Measurements from ENCODE around the gene EHD1. TPM values are rescaled to one million over a fixed set of nuclear protein-coding genes. Genes with fewer than 3 reads are reported as not detected.

Gene EHD1
- total and polyA plus RNA-seq, 2 of the 8 experiments (the other 6 are each of a cell fraction or from before 2014, with no cell fraction given): 31.5 to 42.9 TPM

GRCh38 chr11:64919627-64920026, 41.2 kb upstream of the EHD1 start:
- POLR2A ChIA-PET (ENCODE audit: partially characterized antibody): interaction anchor here (0.6 to 0.9 kb wide), 2 partner anchors 11 to 42 kb away, joined by 3 to 4 read pairs; no protein-coding TSS in a partner anchor
- H3K4me1 ChIP-seq (replicated peaks in 1 of 4; ENCODE audit: control insufficient read depth in 3 of 4, insufficient read depth in 4 of 4, low read length in 3 of 4): peaks cover 0 to 17% (median 8%) of the 10 kb centered on the region in 4 experiments; a peak in 6 of 7 replicates
- H3K4me3 ChIP-seq (ENCODE audit: extremely low read depth in 1 of 4, insufficient read depth in 2 of 4, low read depth in 3 of 4, low read length in 4 of 4): no peak overlapping the region
- FAIRE-seq: no peak
- no peak overlapping the region for H4K91ac ChIP-seq (replicated peaks; ENCODE audit: insufficient read length, low read length)
- no peak overlapping the region for H3K4ac ChIP-seq (replicated peaks; ENCODE audit: insufficient read length, low read depth, low read length)
- H3K4me2 ChIP-seq (ENCODE audit: insufficient read depth in 1 of 2, low read depth in 2 of 2, low read length in 2 of 2): no peak overlapping the region
- H2BK15ac ChIP-seq (ENCODE audit: low read length): no peak overlapping the region
- no peak overlapping the region for H2BK5ac ChIP-seq (ENCODE audit: low read depth, low read length)
- H4K8ac ChIP-seq (ENCODE audit: extremely low read depth, insufficient read depth, low read length): no peak overlapping the region
- no peaks in the 10 kb centered on the region for H4K20me1 ChIP-seq (replicated peaks in 1 of 2; ENCODE audit: control insufficient read depth in 1 of 2, insufficient read depth in 2 of 2, low read length in 2 of 2)
- WGBS, 2 experiments (ENCODE audit: extremely low coverage in 1 of 2, insufficient coverage in 1 of 2, insufficient read length in 1 of 2, insufficient replicate concordance in 2 of 2, low coverage in 1 of 2, low lambda C conversion rate in 2 of 2, missing lambda C conversion rate in 1 of 2): 91% methylated on average over 8 of the region's 8 CpGs; no CpG with 5 or more reads in 1 of the 2 experiments
- no peak overlapping the region for H3K27ac ChIP-seq (ENCODE audit: low read depth, low read length)
- H3K79me2 ChIP-seq (ENCODE audit: control insufficient read depth in 1 of 2, insufficient read depth in 2 of 2, low read length in 2 of 2): no peaks in the 10 kb centered on the region
- no peak overlapping the region for H2AK5ac ChIP-seq (ENCODE audit: low read depth, low read length)
- no peak overlapping the region for H3K18ac ChIP-seq (ENCODE audit: extremely low read depth, low read length)
- no peak overlapping the region for H2BK120ac ChIP-seq (replicated peaks; ENCODE audit: low read depth, low read length)
- no peak overlapping the region for H3K9ac ChIP-seq (replicated peaks in 1 of 4; ENCODE audit: extremely low read depth in 1 of 4, low read depth in 3 of 4, low read length in 3 of 4)
- no peak overlapping the region for H3K23ac ChIP-seq (ENCODE audit: insufficient read length)
- H2BK20ac ChIP-seq (ENCODE audit: low read length): no peak overlapping the region
- H3K36me3 ChIP-seq (ENCODE audit: control insufficient read depth in 2 of 4, insufficient read depth in 4 of 4, low read length in 3 of 4): no peaks in the 10 kb centered on the region
- DNase-seq (ENCODE audit: low read depth in 1 of 2, low spot score in 2 of 2): no peak
- H2BK12ac ChIP-seq (ENCODE audit: low read depth, low read length): no peak overlapping the region
- H3K27me3 ChIP-seq (replicated peaks in 1 of 4; ENCODE audit: control insufficient read depth in 3 of 4, extremely low read depth in 1 of 4, insufficient read depth in 3 of 4, low read length in 3 of 4): no peaks in the 10 kb centered on the region
- H3K79me1 ChIP-seq (ENCODE audit: low read depth, low read length): 0 out of 2 replicates have a peak, but pooled peaks cover 3% of the 10 kb centered on the region
- no peak overlapping the region for H3K14ac ChIP-seq (ENCODE audit: insufficient read length)
- no peak overlapping the region for H4K5ac ChIP-seq (ENCODE audit: insufficient read length, low read depth, low read length)
- H2AFZ ChIP-seq (ENCODE audit: low read length): no peak overlapping the region
- H3K56ac ChIP-seq (replicated peaks; ENCODE audit: insufficient read length, low read depth, low read length): no peak overlapping the region
- H3K23me2 ChIP-seq (ENCODE audit: low read depth, low read length): peaks cover 17% of the 10 kb centered on the region
- H3K9me3 ChIP-seq (ENCODE audit: insufficient read depth in 2 of 2, low read depth in 1 of 2, low read length in 1 of 2): no peaks in the 10 kb centered on the region
- CTCF ChIA-PET (ENCODE audit: partially characterized antibody): interaction anchor here (0.6 to 6.1 kb wide), 10 partner anchors 9 to 259 kb away, joined by 3 to 37 read pairs (median 4); partner anchors contain the start of gene BATF2
- TF ChIP-seq RXRA (IDR thresholded peaks at IDR 0.05; ENCODE audit: insufficient read depth, low read depth, low read length): no peak
- TF ChIP-seq GTF2F1 (IDR thresholded peaks at IDR 0.05; ENCODE audit: borderline replicate concordance, low read depth, low read length): no peak
- no peak for TF ChIP-seq EGR1 (IDR thresholded peaks at IDR 0.05; ENCODE audit: borderline replicate concordance, low read depth, low read length)
- no peak for TF ChIP-seq CTCF (IDR thresholded peaks at IDR 0.05; ENCODE audit: control extremely low read depth in 1 of 3, insufficient read depth in 1 of 3, low read depth in 1 of 3, low read length in 3 of 3)
- TF ChIP-seq POLR2AphosphoS5 (IDR thresholded peaks at IDR 0.05; ENCODE audit: low read depth, low read length): no peak
- no peak for TF ChIP-seq EP300 (IDR thresholded peaks at IDR 0.05; ENCODE audit: borderline replicate concordance in 1 of 2, low read depth in 2 of 2, low read length in 2 of 2)
- TF ChIP-seq SIRT6 (IDR thresholded peaks at IDR 0.05; ENCODE audit: low read length): no peak
- no peak for TF ChIP-seq NRF1 (IDR thresholded peaks at IDR 0.05; ENCODE audit: low read depth, low read length)
- TF ChIP-seq PHF8 (conservative IDR thresholded peaks at IDR 0.05; ENCODE audit: low read depth, low read length): no peak
- no peak for TF ChIP-seq CREB1 (IDR thresholded peaks at IDR 0.05)
- no peak for TF ChIP-seq NANOG (IDR thresholded peaks at IDR 0.05; ENCODE audit: insufficient read depth, low read depth, low read length, poor library complexity, severe bottlenecking)
- TF ChIP-seq SRF (IDR thresholded peaks at IDR 0.05; ENCODE audit: low read depth, low read length): no peak
